ENCODE results near the gene SUN1.

- TF ChIP-seq CTCF (IDR thresholded peaks at IDR 0.05 in 2 of 3, conservative IDR thresholded peaks at IDR 0.05 in 1 of 3; ENCODE audit: borderline replicate concordance in 1 of 3, insufficient read depth in 1 of 3, low read depth in 2 of 3, low read length in 2 of 3) (no peak), JUND (IDR thresholded peaks at IDR 0.05) (no peak), RAD21 (IDR thresholded peaks at IDR 0.05; ENCODE audit: low read depth) (no peak)
These were observed 63.3 kb downstream of the SUN1 start for GRCh38 chr7:895451-896052.
